Upper lobe of right lung (tissue), 1 donor: Measurements from ENCODE around the gene AK8. TPM values are rescaled to one million over a fixed set of nuclear protein-coding genes. Genes with fewer than 3 reads are reported as not detected.
A peak's percentile ranks its signal among the peaks of the same experiment; 100 is the strongest.

ENCODE experiments used
- ATAC-seq: fragments of 200-7000 bp; cut with Tn5 transposase; one replicate; pipeline ENCODE4 v1.9.1; 2020; ENCODE audit warnings: mild to moderate bottlenecking, moderate library complexity
- DNase-seq: peaks from one replicate; pipeline ENCODE4 v3.0.0-alpha.2; 2020
- H3K27ac ChIP-seq: fragments of 200-600 bp; one replicate; pipeline ENCODE4 v1.8.0; 2022
- H3K27me3 ChIP-seq: fragments of 200-600 bp; one replicate; pipeline ENCODE4 v1.8.0; 2022; ENCODE audit warnings: mild to moderate bottlenecking
- H3K36me3 ChIP-seq: fragments of 200-600 bp; one replicate; pipeline ENCODE4 v1.8.0; 2022
- H3K4me1 ChIP-seq: fragments of 200-600 bp; one replicate; pipeline ENCODE4 v1.8.0; 2022
- H3K4me3 ChIP-seq: fragments of 200-600 bp; one replicate; pipeline ENCODE4 v1.8.0; 2022; ENCODE audit warnings: mild to moderate bottlenecking
- H3K9me3 ChIP-seq: fragments of 200-600 bp; one replicate; pipeline ENCODE4 v1.8.0; 2022
- intact Hi-C: fragments of 100-400 bp; cut with DNase I; formaldehyde crosslinking; loops from one replicate; pipeline ENCODE4 v1.11.0; 2022
- total RNA-seq: library from RNA; stranded (reverse); fragmentation: NEBNext Ultra II Directional; extraction: Animal tissue kit (Norgen Biotek cat#: 25700); gene quantifications from one replicate; pipeline ENCODE4 v1.2.1, GENCODE V29; 2021
- TF ChIP-seq, protein P1 (sequence below): fragments of 200-600 bp; IDR thresholded peaks from one replicate; pipeline ENCODE4 v1.8.0; 2022; ENCODE audit warnings: antibody characterized with exemption
- donor health status: DM: no; HTN: yes; CAD: no; lungs with severe emphysema.

Gene AK8
- total RNA-seq, 1 donor from 2014 or later, result 0.55 TPM

DNA sequence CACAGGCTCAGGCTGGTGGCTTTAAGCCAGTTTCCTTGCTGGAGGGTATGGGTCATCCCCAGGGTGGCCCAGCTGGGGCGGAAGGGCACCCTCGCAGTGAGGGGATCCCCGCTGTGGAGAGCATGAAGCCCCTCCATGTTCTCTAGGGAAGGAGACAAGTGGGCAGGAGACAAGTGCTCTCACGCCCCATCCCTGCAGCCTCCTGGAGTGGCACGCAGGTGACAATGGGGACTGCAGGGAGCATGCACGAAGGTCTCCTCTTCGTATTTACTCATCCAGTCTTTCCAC lies 124.5 kb downstream of the AK8 start:
- intact Hi-C loops, result no loop called here
- TF ChIP-seq, protein P1, sequence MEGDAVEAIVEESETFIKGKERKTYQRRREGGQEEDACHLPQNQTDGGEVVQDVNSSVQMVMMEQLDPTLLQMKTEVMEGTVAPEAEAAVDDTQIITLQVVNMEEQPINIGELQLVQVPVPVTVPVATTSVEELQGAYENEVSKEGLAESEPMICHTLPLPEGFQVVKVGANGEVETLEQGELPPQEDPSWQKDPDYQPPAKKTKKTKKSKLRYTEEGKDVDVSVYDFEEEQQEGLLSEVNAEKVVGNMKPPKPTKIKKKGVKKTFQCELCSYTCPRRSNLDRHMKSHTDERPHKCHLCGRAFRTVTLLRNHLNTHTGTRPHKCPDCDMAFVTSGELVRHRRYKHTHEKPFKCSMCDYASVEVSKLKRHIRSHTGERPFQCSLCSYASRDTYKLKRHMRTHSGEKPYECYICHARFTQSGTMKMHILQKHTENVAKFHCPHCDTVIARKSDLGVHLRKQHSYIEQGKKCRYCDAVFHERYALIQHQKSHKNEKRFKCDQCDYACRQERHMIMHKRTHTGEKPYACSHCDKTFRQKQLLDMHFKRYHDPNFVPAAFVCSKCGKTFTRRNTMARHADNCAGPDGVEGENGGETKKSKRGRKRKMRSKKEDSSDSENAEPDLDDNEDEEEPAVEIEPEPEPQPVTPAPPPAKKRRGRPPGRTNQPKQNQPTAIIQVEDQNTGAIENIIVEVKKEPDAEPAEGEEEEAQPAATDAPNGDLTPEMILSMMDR, result no peak
- no peaks in the 10 kb centered on the region for H3K36me3 ChIP-seq
- H3K4me1 ChIP-seq, result no peaks in the 10 kb centered on the region
- H3K4me3 ChIP-seq, result no peak overlapping the region
- ATAC-seq, result peak; percentile 4
- peak; percentile 58 for DNase-seq
- H3K27ac ChIP-seq, result no peak overlapping the region
- no peaks in the 10 kb centered on the region for H3K9me3 ChIP-seq
- H3K27me3 ChIP-seq, result no peaks in the 10 kb centered on the region

DNA sequence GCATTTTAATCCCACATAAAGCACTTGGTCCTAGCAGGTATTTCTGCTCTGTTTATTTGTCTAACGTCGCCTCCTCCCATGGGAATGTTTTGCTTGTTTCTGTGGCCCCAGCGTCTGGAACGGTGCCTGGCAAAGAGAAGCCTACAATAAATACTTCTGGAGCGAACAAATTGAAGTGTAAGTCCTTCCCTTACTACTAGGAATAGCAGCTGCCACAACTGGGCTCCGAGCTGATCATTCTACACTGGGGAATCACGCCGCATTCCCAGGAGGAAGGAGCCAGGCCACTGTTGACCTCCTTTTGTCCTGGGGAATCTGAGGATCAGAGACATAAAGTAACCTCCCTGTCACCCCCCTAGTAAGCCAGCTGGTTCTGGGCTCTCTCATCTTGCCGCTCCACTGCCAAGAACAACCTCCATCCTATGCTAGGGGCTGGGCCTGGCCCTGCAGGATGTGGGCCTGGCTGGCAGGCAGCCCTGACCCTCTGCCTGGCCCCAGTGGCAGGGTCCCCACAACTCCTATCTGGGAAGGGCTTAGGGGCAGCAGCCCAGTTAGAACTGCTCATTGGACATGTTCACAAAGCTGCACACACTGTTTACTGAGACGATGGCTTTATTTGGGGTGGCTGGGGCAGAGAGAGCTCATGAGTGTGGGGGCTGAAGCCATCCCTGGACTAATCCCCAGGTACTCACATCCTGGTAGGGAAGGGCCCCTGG lies 125.0 kb downstream of the AK8 start:
- Histone ChIP-seq H3K4me1 (no peaks in the 10 kb centered on the region), H3K27me3 (no peaks in the 10 kb centered on the region), H3K4me3 (no peak overlapping the region), H3K9me3 (no peaks in the 10 kb centered on the region), H3K36me3 (no peaks in the 10 kb centered on the region), H3K27ac (no peak overlapping the region)
- intact Hi-C loops, result no loop called here
- DNase-seq, result peak; percentile 66
- TF ChIP-seq, protein P1, result no peak
- ATAC-seq, result peak; percentile 73

DNA sequence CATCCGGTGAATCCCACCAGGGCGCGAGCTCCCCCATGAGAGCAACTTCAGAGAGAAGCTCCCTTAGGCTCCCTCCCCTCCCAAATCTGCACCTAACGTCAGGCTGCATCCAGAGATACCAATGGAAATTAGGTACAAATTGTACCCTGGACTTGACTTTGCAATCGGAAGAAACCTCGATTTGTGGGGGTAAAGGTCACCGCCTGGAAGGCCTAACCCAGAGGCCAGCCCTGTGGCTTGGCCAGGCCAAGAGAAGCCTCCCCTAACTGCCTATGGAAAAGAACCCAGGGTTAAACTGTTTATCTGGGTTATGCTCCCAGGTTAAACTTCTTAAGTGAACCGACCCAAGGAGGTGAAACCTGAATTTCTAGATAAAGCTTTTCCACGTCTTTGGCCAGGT lies 127.4 kb downstream of the AK8 start:
- H3K9me3 ChIP-seq, result no peaks in the 10 kb centered on the region
- no peak overlapping the region for H3K27ac ChIP-seq
- intact Hi-C loops, result no loop called here
- no peaks in the 10 kb centered on the region for H3K36me3 ChIP-seq
- DNase-seq (peak; percentile 17), ATAC-seq (no peak)
- H3K4me3 ChIP-seq, result no peak overlapping the region
- TF ChIP-seq, protein P1, result no peak
- H3K4me1 ChIP-seq, result no peaks in the 10 kb centered on the region
- H3K27me3 ChIP-seq, result no peaks in the 10 kb centered on the region

DNA sequence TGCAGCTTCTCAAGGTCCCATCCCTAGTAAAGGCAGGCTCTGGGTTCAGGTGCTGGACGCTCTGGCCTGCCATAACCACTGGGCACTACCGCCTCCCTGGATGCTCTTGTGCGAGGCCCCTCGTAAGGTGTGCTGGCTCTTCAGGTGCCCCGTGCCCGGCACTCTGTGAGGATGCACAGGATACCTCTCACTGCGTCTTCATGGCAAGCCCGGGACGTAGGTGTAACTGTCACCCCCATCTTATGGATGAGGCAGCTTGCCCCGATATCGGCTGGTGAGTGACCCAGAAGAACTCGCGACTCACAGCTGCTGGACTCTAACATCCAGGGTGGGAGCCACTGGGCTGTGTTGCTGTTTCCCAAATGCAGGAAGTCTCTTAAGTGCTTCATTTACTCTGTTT lies 128.8 kb downstream of the AK8 start:
- Histone ChIP-seq H3K27me3 (peaks cover 12% of the 10 kb centered on the region), H3K27ac (no peak overlapping the region), H3K36me3 (no peaks in the 10 kb centered on the region), H3K4me1 (no peaks in the 10 kb centered on the region), H3K4me3 (no peak overlapping the region), H3K9me3 (no peaks in the 10 kb centered on the region)
- ATAC-seq (no peak), DNase-seq (peak; percentile 54)
- intact Hi-C loops, result no loop called here
- TF ChIP-seq, protein P1, result no peak

DNA sequence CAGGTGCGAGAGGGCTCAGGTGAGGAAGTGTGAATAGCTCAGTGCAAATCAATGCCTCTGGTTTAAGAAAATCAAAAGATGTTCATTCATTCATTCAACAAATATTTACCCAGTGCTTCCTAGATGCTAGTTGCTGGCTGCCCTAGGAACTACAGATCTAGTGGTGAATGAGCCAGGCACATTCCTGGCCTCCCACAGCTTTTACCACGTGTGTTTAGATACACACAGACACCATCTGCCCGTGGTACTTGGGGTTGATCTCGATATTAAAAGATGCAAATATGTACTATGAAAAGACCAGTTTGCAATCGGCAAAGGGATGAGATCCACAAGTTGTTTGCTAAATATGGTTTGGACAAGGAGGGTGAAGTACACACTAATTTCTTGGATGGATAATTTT lies 129.6 kb downstream of the AK8 start:
- Histone ChIP-seq H3K27me3 (peaks cover 20% of the 10 kb centered on the region), H3K27ac (no peak overlapping the region), H3K4me1 (no peaks in the 10 kb centered on the region), H3K4me3 (no peak overlapping the region), H3K9me3 (no peaks in the 10 kb centered on the region), H3K36me3 (no peaks in the 10 kb centered on the region)
- ATAC-seq (no peak), DNase-seq (no peak)
- TF ChIP-seq, protein P1, result no peak
- intact Hi-C loops, result no loop called here
